SKM-1 (cell line): ENCODE data around the gene CLASP1.
"Not testable (repeated sequence)": the region's sequence is repeated elsewhere in the genome, so short reads cannot be mapped to it uniquely, and the experiment has no call there.

Source experiments
- DNase-seq: peaks from one replicate; lab custom pipeline; 2025; ENCODE audit not compliant: unreplicated experiment; lab: John Stamatoyannopoulos, UW

The CLASP1 gene

GRCh38 chr2:121355488-121355887, 293.8 kb downstream of the CLASP1 start:
- no peak for DNase-seq

- DNase-seq = no peak
Observed at GRCh38 chr2:121351521-121352318, 297.5 kb downstream of the CLASP1 start.

DNA sequence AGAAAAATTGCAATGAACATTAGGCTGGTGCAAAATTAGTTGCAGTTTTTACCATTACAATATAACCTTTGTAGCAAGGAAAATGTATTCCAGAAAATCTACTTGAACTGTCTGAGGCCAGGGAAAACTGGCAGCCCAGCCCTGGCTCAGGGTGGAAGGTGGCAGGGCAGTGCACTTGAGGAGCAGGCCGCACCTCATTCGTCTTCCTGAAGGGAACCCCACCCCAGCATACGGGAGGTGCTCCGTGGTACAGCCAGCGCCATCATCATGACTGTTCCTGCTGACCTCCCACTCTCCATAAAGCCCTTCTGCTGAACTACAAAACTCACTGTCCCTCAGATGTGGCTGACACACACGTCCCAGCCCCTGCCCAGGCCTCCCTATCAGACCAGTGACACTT, 298.4 kb downstream of the CLASP1 start:
- no peak for DNase-seq

GRCh38 chr2:121350402-121350775, 298.9 kb downstream of the CLASP1 start:
- DNase-seq = no peak

DNA sequence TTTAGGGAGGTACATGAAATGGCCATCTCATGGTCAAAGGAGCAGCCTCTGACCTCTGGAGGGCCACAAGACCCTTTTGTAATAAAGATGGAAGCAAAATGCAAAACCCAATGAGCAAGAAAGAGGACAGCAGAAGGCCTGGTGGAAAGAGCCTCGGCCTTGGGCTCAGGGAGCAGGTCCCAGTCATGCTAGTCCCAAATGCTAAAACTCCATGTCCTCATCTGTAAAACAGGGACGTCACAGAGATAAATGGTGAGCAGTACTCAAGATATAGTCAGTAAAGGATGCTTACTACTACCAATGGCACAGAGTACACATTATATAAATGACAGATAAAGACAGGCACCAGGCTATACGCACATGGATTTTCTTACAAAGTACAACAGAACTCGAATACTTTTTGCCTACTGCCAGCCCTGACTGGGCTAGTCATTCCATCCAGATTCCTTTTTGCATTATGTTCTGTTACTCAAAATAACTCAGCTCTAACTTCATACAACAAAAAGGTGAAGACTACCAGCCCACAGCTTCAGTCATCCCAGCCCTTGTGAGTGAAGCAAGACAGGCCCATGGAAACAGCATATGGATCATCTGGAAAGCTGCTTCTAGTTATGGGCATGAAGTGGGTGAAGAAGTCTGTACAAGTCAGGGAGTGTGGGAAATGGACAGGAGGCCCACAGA, 299.4 kb downstream of the CLASP1 start:
- no peak for DNase-seq

- no peak for DNase-seq
Observed at GRCh38 chr2:121348128-121348740, 301.0 kb downstream of the CLASP1 start.

- no peak for DNase-seq
Observed at GRCh38 chr2:121346859-121347258, 302.4 kb downstream of the CLASP1 start.

GRCh38 chr2:121346407-121346806, 302.9 kb downstream of the CLASP1 start:
- DNase-seq = no peak

DNA sequence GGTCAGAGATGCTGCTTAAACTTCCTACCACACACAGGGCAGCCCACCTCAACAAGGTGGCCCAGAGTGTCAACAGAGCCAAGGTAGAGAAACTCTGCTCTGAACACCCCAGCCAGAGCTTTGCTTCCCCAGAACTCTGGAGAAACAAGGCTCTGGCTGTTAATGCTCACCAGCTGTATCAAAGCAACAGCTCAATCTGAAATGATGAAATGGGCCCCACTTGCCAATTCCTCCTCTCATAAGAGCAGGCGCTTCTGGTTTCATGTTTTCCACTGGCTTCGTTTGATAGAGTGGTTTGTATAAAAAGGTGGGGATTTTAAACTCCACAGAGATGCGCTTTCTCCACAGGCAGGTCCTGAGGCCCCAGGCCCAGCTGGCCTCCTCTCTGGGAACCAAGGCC, 303.4 kb downstream of the CLASP1 start:
- DNase-seq = no peak

DNA sequence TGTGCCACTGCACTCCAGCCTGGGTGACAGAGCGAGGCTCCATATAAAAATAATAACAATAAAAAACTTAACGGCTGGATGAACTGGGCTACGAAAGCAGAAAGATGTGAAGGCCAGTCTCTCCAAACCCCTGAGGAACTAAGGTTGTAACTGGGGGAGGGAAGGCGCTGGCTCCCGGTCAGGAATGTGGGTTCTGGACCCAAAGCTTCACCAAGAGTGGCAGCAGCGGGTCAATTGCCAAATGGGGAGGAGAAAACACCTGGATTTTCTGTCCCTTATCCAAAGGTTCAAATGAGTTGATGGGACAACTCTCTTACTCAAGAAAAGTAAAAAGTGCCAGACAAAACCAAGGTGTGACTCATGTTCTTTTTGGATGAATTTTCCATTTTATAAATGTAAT, 304.2 kb downstream of the CLASP1 start:
- no peak for DNase-seq

- DNase-seq = not testable (repeated sequence)
Observed at GRCh38 chr2:121343828-121344399, 305.3 kb downstream of the CLASP1 start.

DNA sequence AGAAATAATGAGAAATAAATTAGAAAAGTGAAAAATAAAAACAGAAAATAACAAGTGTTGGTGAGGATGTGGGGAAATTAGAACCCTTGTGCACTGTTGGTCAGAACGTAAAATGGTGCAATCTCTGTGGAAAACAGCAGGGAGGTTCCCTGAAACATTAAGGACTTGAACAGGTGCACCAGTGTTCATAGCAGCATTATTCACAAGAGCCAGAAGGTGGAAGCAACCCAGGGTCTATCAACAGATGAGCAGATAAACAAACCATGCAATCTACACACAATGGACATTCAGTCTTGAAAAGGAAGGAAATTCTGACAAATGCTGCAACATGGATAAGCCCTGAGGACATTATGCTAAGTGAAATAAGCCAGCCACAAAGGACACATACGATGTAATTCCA, 306.1 kb downstream of the CLASP1 start:
- DNase-seq = no peak

DNA sequence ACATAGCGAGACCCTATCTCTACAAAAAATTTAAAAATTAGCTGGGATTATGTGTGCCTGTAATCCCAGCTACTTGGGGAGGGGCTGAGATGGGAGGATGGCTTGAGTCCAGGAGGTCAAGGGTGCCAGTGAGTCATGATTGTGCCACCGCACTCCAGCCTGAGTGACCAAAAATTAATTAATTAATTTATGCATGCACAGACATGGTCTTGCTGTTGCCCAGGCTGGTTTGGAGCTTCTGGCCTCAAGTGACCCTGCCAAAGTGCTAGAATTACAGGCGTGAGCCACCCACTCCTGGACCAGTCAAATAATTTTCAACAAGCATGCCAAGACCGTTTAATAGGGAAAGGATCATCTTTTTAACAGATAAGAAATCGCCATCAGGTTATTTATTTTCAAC, 306.5 kb downstream of the CLASP1 start:
- DNase-seq = no peak

DNA sequence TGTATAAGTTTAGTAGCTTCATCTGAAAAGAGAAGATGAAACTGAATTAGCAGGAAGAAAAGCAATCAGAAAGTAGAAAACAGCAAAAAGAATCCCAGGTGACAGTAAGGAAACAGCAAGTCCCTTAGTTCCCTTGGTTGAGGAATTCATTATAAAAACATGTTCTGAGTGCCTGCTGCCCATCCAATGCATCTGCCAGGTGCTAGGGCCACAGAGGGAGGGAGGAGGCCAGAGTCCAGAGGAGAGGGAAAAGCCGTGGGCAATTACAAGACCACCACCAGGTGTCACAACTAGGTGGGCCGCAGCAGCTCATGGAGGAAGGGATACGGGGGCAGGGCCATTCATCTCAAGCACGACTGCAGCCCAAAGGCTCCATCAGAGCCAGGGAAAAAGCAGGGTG, 308.3 kb downstream of the CLASP1 start:
- no peak for DNase-seq

- no peak for DNase-seq
Observed at GRCh38 chr2:121338281-121338680, 311.0 kb downstream of the CLASP1 start.

DNA sequence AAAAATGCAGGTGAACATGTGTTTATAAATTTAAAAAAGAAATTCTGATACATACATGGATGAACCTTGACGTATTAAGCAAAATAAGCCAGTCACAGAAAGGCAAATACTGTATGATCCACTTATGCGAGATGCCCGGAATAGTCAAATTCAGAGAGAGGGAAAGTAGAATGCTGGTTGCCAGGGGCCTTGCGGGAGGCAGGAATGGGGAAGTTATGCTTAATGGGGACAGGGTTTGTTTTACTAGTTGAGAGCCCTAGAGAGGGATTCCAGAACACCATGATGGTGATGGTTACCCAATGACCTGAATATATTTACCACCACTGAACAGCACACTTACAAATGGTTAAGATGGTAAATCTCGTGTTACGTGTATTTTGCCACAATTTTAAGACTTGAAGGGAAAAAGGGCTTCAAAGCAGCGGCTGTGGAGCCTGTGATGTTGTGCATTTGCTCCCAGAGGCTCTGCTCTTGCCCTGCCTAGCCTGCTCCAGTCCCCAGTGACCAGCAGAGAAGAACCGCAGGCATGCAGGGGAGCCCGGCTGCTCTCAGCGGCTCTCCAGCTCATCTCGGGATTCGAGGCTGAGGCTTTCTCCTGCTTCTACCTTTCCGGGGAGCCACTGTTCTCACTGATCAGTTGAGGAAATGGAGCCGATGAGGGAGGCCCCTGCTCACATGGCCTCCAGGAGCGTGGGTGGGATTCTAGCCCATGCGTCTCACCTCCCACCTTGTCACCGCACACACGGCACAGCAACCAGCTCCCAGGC, 312.6 kb downstream of the CLASP1 start:
- no peak for DNase-seq

GRCh38 chr2:121335294-121336290, 313.7 kb downstream of the CLASP1 start:
- DNase-seq = no peak

DNA sequence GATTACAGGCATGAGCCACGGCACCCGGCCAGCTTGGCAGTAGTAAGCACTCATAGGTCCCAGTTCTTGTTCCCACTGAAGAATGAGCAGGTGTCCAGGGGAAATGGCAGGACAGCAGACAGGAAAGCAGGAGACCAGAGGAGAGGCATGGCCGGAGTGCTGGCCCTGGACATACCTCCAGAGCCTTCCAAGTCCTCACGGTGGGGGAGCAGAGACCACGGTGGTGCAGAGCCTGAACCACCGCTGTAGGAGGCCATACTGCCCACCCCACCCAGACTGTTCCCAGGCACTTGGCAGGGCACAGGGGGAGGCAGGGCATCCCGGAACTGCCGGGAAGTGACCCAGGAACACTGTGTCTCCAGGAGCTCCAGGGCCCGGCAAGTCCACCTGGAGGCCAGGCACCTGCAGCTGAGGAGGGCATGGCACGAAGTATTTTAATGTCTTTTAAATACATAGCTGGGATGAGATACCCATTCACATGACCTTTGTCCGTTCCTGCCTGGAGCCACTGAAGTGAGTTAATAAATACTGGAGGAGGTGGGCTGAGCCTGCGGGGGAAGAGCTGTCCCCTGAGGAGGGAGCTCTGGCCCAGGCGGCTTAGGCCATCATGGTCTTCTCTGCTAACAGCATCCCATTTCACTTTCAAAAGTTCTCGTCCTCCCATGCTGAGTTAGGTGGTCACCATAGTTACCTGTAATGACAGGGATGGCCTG, 314.5 kb downstream of the CLASP1 start:
- no peak for DNase-seq

- no peak for DNase-seq
Observed at GRCh38 chr2:121333834-121334558, 315.3 kb downstream of the CLASP1 start.
